Measurements from ENCODE around the gene ZNF43. TPM values are rescaled to one million over a fixed set of nuclear protein-coding genes. Genes with fewer than 3 reads are reported as not detected.
"Not testable (repeated sequence)": the region's sequence is repeated elsewhere in the genome, so short reads cannot be mapped to it uniquely, and the experiment has no call there.

ZNF43 gene
- polyA plus RNA-seq, 1 of the 3 experiments (the other 2 are of a cell fraction): 3.4 TPM

- H3K4me3 ChIP-seq (ENCODE audit: low read depth in 2 of 2, low read length in 1 of 2); H3K27ac ChIP-seq (ENCODE audit: low read depth in 2 of 2, low read length in 1 of 2); H3K36me3 ChIP-seq (replicated peaks in 1 of 2; ENCODE audit: control insufficient read depth in 1 of 2, insufficient read depth in 2 of 2, low read length in 1 of 2); H3K27me3 ChIP-seq (ENCODE audit: insufficient read depth); POLR2A ChIA-PET; H3K9me2 ChIP-seq; H2AFZ ChIP-seq (ENCODE audit: low read depth); H3K9me3 ChIP-seq; DNase-seq; H3K9ac ChIP-seq; H4K20me1 ChIP-seq (ENCODE audit: insufficient read depth); H3K4me2 ChIP-seq; H3F3A ChIP-seq (replicated peaks; ENCODE audit: insufficient read depth); H3K4me1 ChIP-seq (ENCODE audit: control insufficient read depth in 1 of 2, insufficient read depth in 2 of 2, low read depth in 1 of 2, low read length in 1 of 2); H3K79me2 ChIP-seq (ENCODE audit: insufficient read depth): not testable (repeated sequence)
- TF ChIP-seq RAD21 (IDR thresholded peaks at IDR 0.05; ENCODE audit: low read length) (peak; percentile 36), CTCF (IDR thresholded peaks at IDR 0.05) (peak; percentile 15)
- CTCF ChIA-PET: interaction anchor here (0.6 kb wide), 1 partner anchor 636 kb away, joined by 3 read pairs; no protein-coding TSS in a partner anchor
- 31% methylated on average over 8 of the region's 9 CpGs for WGBS (ENCODE audit: low lambda C conversion rate)
Observed at GRCh38 chr19:21880761-21881160, 44.8 kb upstream of the ZNF43 start.

GRCh38 chr19:21878646-21879045, 42.7 kb upstream of the ZNF43 start:
- Histone ChIP-seq H3K9ac (no peak overlapping the region), H3K27ac (ENCODE audit: low read depth in 2 of 2, low read length in 1 of 2) (no peak overlapping the region), H3F3A (replicated peaks; ENCODE audit: insufficient read depth) (no peaks in the 10 kb centered on the region), H3K4me1 (ENCODE audit: control insufficient read depth in 1 of 2, insufficient read depth in 2 of 2, low read depth in 1 of 2, low read length in 1 of 2) (no peaks in the 10 kb centered on the region), H3K4me2 (no peak overlapping the region), H3K4me3 (ENCODE audit: low read depth in 2 of 2, low read length in 1 of 2) (no peak overlapping the region), H3K9me2 (no peaks in the 10 kb centered on the region), H2AFZ (ENCODE audit: low read depth) (no peak overlapping the region), H3K79me2 (ENCODE audit: insufficient read depth) (no peaks in the 10 kb centered on the region), H4K20me1 (ENCODE audit: insufficient read depth) (no peaks in the 10 kb centered on the region), H3K27me3 (ENCODE audit: insufficient read depth) (no peaks in the 10 kb centered on the region), H3K9me3 (no peaks in the 10 kb centered on the region), H3K36me3 (replicated peaks in 1 of 2; ENCODE audit: control insufficient read depth in 1 of 2, insufficient read depth in 2 of 2, low read length in 1 of 2) (no peaks in the 10 kb centered on the region)
- ChIA-PET CTCF (no interaction called here), POLR2A (no interaction called here)
- DNase-seq: no peak
- 15% methylated on average over 4 of the region's 4 CpGs for WGBS (ENCODE audit: low lambda C conversion rate)
- TF ChIP-seq IRF3 (IDR thresholded peaks at IDR 0.05; ENCODE audit: low read depth, low read length) (no peak), ELF1 (IDR thresholded peaks at IDR 0.05) (no peak), RAD21 (IDR thresholded peaks at IDR 0.05; ENCODE audit: low read length) (no peak), NFIC (IDR thresholded peaks at IDR 0.05; ENCODE audit: borderline replicate concordance) (no peak), GABPA (IDR thresholded peaks at IDR 0.05; ENCODE audit: low read depth) (no peak), EZH2phosphoT487 (IDR thresholded peaks at IDR 0.05; ENCODE audit: borderline replicate concordance, low read depth) (no peak), REST (IDR thresholded peaks at IDR 0.05; ENCODE audit: low read depth, low read length) (no peak), JUND (IDR thresholded peaks at IDR 0.05) (no peak), POLR2AphosphoS5 (IDR thresholded peaks at IDR 0.05; ENCODE audit: low read depth, low read length) (no peak), FOSL2 (IDR thresholded peaks at IDR 0.05; ENCODE audit: borderline replicate concordance, low read depth) (no peak), FOXJ3 (CRISPR knock-in tag; IDR thresholded peaks at IDR 0.05) (no peak), MXI1 (IDR thresholded peaks at IDR 0.05; ENCODE audit: low read depth, low read length) (no peak), USF1 (IDR thresholded peaks at IDR 0.05; ENCODE audit: borderline replicate concordance, low read depth) (no peak), RXRA (IDR thresholded peaks at IDR 0.05; ENCODE audit: borderline replicate concordance, low read depth) (no peak), CTCF (IDR thresholded peaks at IDR 0.05) (no peak), NRF1 (IDR thresholded peaks at IDR 0.05; ENCODE audit: low read depth, low read length) (no peak), SIN3A (IDR thresholded peaks at IDR 0.05; ENCODE audit: borderline replicate concordance, low read depth, low read length) (no peak)
